Smooth muscle cell (in vitro differentiated cells): ENCODE measurements around the gene C7orf25. TPM values are rescaled to one million over a fixed set of nuclear protein-coding genes. Genes with fewer than 3 reads are reported as not detected.
"Not testable (repeated sequence)": the region's sequence is repeated elsewhere in the genome, so short reads cannot be mapped to it uniquely, and the experiment has no call there.

Source experiments
- DNase-seq: peaks from one replicate; lab custom pipeline; 2025; ENCODE audit not compliant: unreplicated experiment; lab: John Stamatoyannopoulos, UW
- H2AFZ ChIP-seq: fragments of 200-600 bp; sonication (generic); 2 replicates; pipeline ENCODE4 v1.6.0; 2016; ENCODE audit warnings: antibody characterized with exemption, low read depth, mild to moderate bottlenecking
- H3F3A ChIP-seq: fragments of 200-600 bp; sonication (generic); 2 replicates; pipeline ENCODE4 v1.6.0; 2017; ENCODE audit warnings: antibody characterized with exemption, low read depth
- H3K27ac ChIP-seq: fragments of 200-600 bp; sonication (generic); 2 replicates; pipeline ENCODE4 v1.5.1; 2016; ENCODE audit warnings: low read depth, mild to moderate bottlenecking
- H3K27me3 ChIP-seq: fragments of 200-600 bp; sonication (generic); 2 replicates; pipeline ENCODE4 v1.6.1; 2016; ENCODE audit warnings: low read depth, mild to moderate bottlenecking
- H3K36me3 ChIP-seq: fragments of 200-600 bp; sonication (generic); 2 replicates; pipeline ENCODE4 v1.5.1; 2016; ENCODE audit warnings: low read depth
- H3K4me1 ChIP-seq: fragments of 200-600 bp; sonication (generic); 2 replicates; pipeline ENCODE4 v1.5.1; 2016; ENCODE audit warnings: low read depth
- H3K4me2 ChIP-seq: fragments of 200-600 bp; sonication (generic); 2 replicates; pipeline ENCODE4 v1.6.0; 2016; ENCODE audit warnings: mild to moderate bottlenecking
- H3K4me3 ChIP-seq: fragments of 200-600 bp; sonication (generic); 2 replicates; pipeline ENCODE4 v1.5.1; 2016; ENCODE audit warnings: mild to moderate bottlenecking
- H3K79me2 ChIP-seq: fragments of 200-600 bp; sonication (generic); 2 replicates; pipeline ENCODE4 v1.6.0; 2016; ENCODE audit warnings: low read depth, mild to moderate bottlenecking
- H3K9ac ChIP-seq: fragments of 200-600 bp; sonication (generic); 2 replicates; pipeline ENCODE4 v1.6.0; 2016; ENCODE audit warnings: low read depth
- H3K9me3 ChIP-seq: fragments of 200-600 bp; sonication (generic); replicated peaks from 2 replicates; pipeline ENCODE4 v1.5.1; 2016; ENCODE audit warnings: low read depth
- H4K20me1 ChIP-seq: fragments of 200-600 bp; sonication (generic); 2 replicates; pipeline ENCODE4 v1.6.0; 2016; ENCODE audit warnings: low read depth
- CTCF ChIP-seq: fragments of 200-600 bp; sonication (generic); IDR thresholded peaks from 2 replicates; pipeline ENCODE4 v1.5.1; 2017; ENCODE audit warnings: borderline replicate concordance, mild to moderate bottlenecking, antibody characterized with exemption; ENCODE audit not compliant: insufficient read depth, poor library complexity, severe bottlenecking
- WGBS: methylation state at CpG from one replicate; pipeline ENCODE4 v1.1.7; 2016; ENCODE audit warnings: low lambda C conversion rate; 5-methylcytosine and 5-hydroxymethylcytosine counted together
- polyA plus RNA-seq: library from polyadenylated mRNA; unstranded; fragments of >200 nt; fragmentation: Nextera tagmentation; extraction: Ambion mirVana; gene quantifications from 2 replicates; pipeline ENCODE4 v1.2.1, GENCODE V29; 2016
- total RNA-seq: library from RNA; depleted of rRNA; stranded (reverse); fragments of >200 nt; gene quantifications from 2 replicates; pipeline ENCODE4 v1.2.3, GENCODE V29; 2014

Gene C7orf25
- total and polyA plus RNA-seq, 2 experiments from 2014 or later: 2.2 to 7.4 TPM

GRCh38 chr7:42886893-42887505 lies 24.9 kb downstream of the C7orf25 start:
- Histone ChIP-seq H3F3A (peaks cover 8% of the 10 kb centered on the region), H3K9ac (no peak overlapping the region), H2AFZ (no peak overlapping the region), H3K9me3 (no peaks in the 10 kb centered on the region), H3K4me2 (peak overlapping the region; percentile 97), H3K36me3 (no peaks in the 10 kb centered on the region), H3K27ac (no peak overlapping the region), H4K20me1 (no peaks in the 10 kb centered on the region), H3K4me3 (peak overlapping the region; percentile 70), H3K4me1 (peaks cover 25% of the 10 kb centered on the region), H3K79me2 (no peaks in the 10 kb centered on the region), H3K27me3 (no peaks in the 10 kb centered on the region)
- no peak for DNase-seq
- TF ChIP-seq CTCF: no peak

- H4K20me1 ChIP-seq: no peaks in the 10 kb centered on the region
- DNase-seq: no peak
- peaks cover 25% of the 10 kb centered on the region for H3K4me1 ChIP-seq
- no peak overlapping the region for H3K4me2 ChIP-seq
- H2AFZ ChIP-seq: no peak overlapping the region
- peaks cover 8% of the 10 kb centered on the region for H3F3A ChIP-seq
- H3K4me3 ChIP-seq: no peak overlapping the region
- TF ChIP-seq CTCF: peak; percentile 36
- H3K9ac ChIP-seq: no peak overlapping the region
- no peaks in the 10 kb centered on the region for H3K79me2 ChIP-seq
- no peaks in the 10 kb centered on the region for H3K36me3 ChIP-seq
- H3K9me3 ChIP-seq: no peaks in the 10 kb centered on the region
- no peak overlapping the region for H3K27ac ChIP-seq
- 81% methylated on average over 2 of the region's 2 CpGs for WGBS
- no peaks in the 10 kb centered on the region for H3K27me3 ChIP-seq
These were observed 25.7 kb downstream of the C7orf25 start for GRCh38 chr7:42886129-42886528.

DNA sequence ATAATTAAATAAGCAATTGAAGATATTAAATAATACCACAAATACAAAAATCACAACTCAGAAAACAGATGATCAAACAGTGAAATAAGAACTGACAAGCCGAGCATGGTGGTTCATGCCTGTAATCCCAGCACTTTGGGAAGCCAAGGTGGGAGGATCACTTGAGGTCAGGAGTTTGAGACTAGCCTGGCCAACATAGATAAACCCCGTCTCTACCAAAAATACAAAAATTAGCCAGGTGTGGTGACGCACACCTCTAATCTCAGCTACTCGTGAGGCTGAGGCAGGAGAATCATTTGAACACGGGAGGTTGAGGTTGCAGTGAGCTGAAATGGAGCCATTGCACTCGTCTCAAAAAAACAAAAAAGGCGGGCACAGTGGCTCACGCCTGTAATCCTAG lies 26.7 kb downstream of the C7orf25 start:
- not testable (repeated sequence) for H3K4me2 ChIP-seq, H4K20me1 ChIP-seq, H3K9me3 ChIP-seq, H3K79me2 ChIP-seq, H3K9ac ChIP-seq, H3K4me3 ChIP-seq, H3K27me3 ChIP-seq, H3K36me3 ChIP-seq, H2AFZ ChIP-seq, H3F3A ChIP-seq, DNase-seq, H3K27ac ChIP-seq
- 95% methylated on average over 8 of the region's 8 CpGs for WGBS
- H3K4me1 ChIP-seq: peaks cover 25% of the 10 kb centered on the region

DNA sequence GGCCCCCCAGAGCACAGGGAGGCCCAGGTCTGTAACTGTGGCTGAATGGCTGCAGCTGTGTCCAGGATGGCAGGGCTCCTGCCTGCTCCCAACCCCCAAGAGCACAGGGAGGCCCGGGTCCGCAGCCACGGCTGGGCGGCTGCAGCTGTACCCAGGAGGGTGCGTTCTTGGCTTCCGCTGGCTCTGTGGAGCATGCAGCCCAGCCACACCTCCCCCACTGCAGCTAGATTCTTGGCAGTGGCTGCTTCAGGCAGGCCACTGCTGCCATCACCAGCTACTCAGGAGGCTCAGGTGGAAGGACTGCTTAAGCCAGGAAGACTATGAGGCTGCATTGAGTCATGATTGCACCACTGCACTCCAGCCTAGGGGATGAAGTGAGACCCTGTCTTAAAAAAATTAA lies 27.9 kb downstream of the C7orf25 start:
- no peak overlapping the region for H2AFZ ChIP-seq
- H3K9ac ChIP-seq: no peak overlapping the region
- H3K79me2 ChIP-seq: no peaks in the 10 kb centered on the region
- H3K36me3 ChIP-seq: no peaks in the 10 kb centered on the region
- H3K9me3 ChIP-seq: no peaks in the 10 kb centered on the region
- peaks cover 17% of the 10 kb centered on the region for H3K4me1 ChIP-seq
- H3K27ac ChIP-seq: no peak overlapping the region
- H3K4me3 ChIP-seq: no peak overlapping the region
- no peak overlapping the region for H3K4me2 ChIP-seq
- TF ChIP-seq CTCF: no peak
- H3F3A ChIP-seq: peaks cover 4% of the 10 kb centered on the region
- no peaks in the 10 kb centered on the region for H3K27me3 ChIP-seq
- no peaks in the 10 kb centered on the region for H4K20me1 ChIP-seq
- 92% methylated on average over 6 of the region's 6 CpGs for WGBS
- DNase-seq: no peak
